Ramos (cell line): Measurements from ENCODE around the gene C16orf96.

Experiments
- in situ Hi-C: fragments of 300-500 bp; cut with MboI; formaldehyde crosslinking; loops from one replicate; pipeline ENCODE4 v1.14.3; 2022; ENCODE audit warnings: low sequenced_read_pairs; ENCODE audit not compliant: unreplicated experiment

The C16orf96 gene

GRCh38 chr16:4594433-4595410 lies 38.6 kb downstream of the C16orf96 start:
- in situ Hi-C loops: no loop called here

- in situ Hi-C loops: no loop called here
Measured at GRCh38 chr16:4597174-4597573, 41.0 kb downstream of the C16orf96 start.

- in situ Hi-C loops: no loop called here
Measured at GRCh38 chr16:4599037-4599436, 42.9 kb downstream of the C16orf96 start.

- in situ Hi-C loops: no loop called here
Measured at GRCh38 chr16:4599545-4599944, 43.4 kb downstream of the C16orf96 start.

- in situ Hi-C loops: no loop called here
Measured at GRCh38 chr16:4601036-4601863, 45.1 kb downstream of the C16orf96 start.

- in situ Hi-C loops: no loop called here
Measured at GRCh38 chr16:4601864-4602186, 45.7 kb downstream of the C16orf96 start.

- in situ Hi-C loops: no loop called here
Measured at GRCh38 chr16:4602331-4602730, 46.2 kb downstream of the C16orf96 start.

- in situ Hi-C loops: no loop called here
Measured at GRCh38 chr16:4603624-4604170, 47.6 kb downstream of the C16orf96 start.

GRCh38 chr16:4604401-4604800 lies 48.3 kb downstream of the C16orf96 start:
- in situ Hi-C loops: no loop called here

GRCh38 chr16:4606354-4606753 lies 50.2 kb downstream of the C16orf96 start:
- in situ Hi-C loops: no loop called here

GRCh38 chr16:4607841-4608703 lies 51.9 kb downstream of the C16orf96 start:
- in situ Hi-C loops: no loop called here

- in situ Hi-C loops: no loop called here
Measured at GRCh38 chr16:4608704-4608980, 52.5 kb downstream of the C16orf96 start.

GRCh38 chr16:4609200-4610010 lies 53.3 kb downstream of the C16orf96 start:
- in situ Hi-C loops: no loop called here

- in situ Hi-C loops: no loop called here
Measured at GRCh38 chr16:4610011-4611005, 54.2 kb downstream of the C16orf96 start.

GRCh38 chr16:4611337-4612021 lies 55.3 kb downstream of the C16orf96 start:
- in situ Hi-C loops: no loop called here

GRCh38 chr16:4612474-4612931 lies 56.4 kb downstream of the C16orf96 start:
- in situ Hi-C loops: no loop called here

GRCh38 chr16:4612977-4613635 lies 57.0 kb downstream of the C16orf96 start:
- in situ Hi-C loops: no loop called here
